BE2C (cell line): ENCODE measurements around the gene RGMA.

Experiments
- DNase-seq: peaks from one replicate; pipeline ENCODE4 v3.0.0-alpha.2; 2020
- H3K27me3 ChIP-seq: fragments of 250-450 bp; sonication (Bioruptor Pico); 2 replicates; pipeline ENCODE4 v1.5.1; 2020; ENCODE audit warnings: mild to moderate bottlenecking
- H3K36me3 ChIP-seq: fragments of 250-450 bp; sonication (Bioruptor Pico); 2 replicates; pipeline ENCODE4 v1.5.1; 2020; ENCODE audit warnings: mild to moderate bottlenecking
- H3K4me1 ChIP-seq: fragments of 250-450 bp; sonication (Bioruptor Pico); 2 replicates; pipeline ENCODE4 v1.5.1; 2020
- H3K4me3 ChIP-seq: 2 replicates; pipeline ENCODE4 v1.5.1; 2011; ENCODE audit warnings: low read depth, low read length
- H3K9me3 ChIP-seq: fragments of 250-450 bp; sonication (Bioruptor Pico); 2 replicates; pipeline ENCODE4 v1.5.1; 2020
- TF ChIP-seq, protein P1 (sequence below): IDR thresholded peaks from 2 replicates; pipeline ENCODE4 v1.5.1; 2012; ENCODE audit warnings: mild to moderate bottlenecking, low read depth, low read length

RGMA gene

DNA sequence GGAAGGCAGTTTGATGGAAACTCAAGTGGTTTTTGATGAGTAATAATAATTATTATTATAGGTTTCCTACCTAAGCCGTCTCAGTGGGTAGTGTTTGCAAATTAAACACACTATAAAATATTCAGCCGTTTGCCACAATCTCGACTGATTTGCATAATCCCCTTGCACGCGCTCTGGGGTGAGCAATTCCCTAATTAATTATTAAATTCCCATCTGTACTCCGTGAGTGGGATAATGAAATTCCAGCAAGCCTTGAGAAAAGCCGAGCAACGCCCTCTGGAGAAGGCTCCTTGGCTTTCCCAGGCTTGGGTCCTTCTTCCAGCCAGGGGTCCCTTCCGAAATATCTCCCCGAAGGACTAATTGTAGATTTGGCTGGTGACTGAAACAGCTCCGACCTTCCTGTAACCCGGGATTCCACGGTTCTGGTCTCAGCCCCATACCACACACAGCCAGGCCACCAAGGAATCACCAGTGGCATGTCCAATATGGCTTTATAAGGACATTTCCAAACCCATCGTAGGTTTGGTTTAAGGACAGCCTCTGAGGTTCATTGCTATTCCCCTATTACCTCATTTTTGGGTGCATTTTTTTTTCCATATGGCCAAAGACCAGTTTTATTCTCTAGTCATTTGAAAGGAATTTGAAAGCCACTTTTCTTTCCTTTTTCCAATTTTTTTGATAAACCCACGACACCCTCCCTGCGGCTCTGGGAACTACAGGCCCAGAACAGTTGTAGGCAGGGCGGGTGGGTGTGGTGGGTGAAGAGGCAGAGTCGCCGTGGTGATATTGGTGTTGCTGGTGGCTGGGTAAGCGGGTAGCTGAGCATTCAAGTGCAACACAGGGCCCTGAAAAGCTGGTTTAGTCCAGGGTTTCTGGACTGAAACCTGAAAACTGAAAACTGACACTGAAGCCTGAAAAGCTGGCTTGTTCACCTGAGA is 33.2 kb upstream of the RGMA start:
- DNase-seq: no peak
- Histone ChIP-seq H3K9me3 (no peaks in the 10 kb centered on the region), H3K27me3 (no peaks in the 10 kb centered on the region), H3K4me3 (no peak overlapping the region), H3K36me3 (no peaks in the 10 kb centered on the region), H3K4me1 (no peaks in the 10 kb centered on the region; the same call in 1 of the 2 replicates)
- TF ChIP-seq, protein P1, sequence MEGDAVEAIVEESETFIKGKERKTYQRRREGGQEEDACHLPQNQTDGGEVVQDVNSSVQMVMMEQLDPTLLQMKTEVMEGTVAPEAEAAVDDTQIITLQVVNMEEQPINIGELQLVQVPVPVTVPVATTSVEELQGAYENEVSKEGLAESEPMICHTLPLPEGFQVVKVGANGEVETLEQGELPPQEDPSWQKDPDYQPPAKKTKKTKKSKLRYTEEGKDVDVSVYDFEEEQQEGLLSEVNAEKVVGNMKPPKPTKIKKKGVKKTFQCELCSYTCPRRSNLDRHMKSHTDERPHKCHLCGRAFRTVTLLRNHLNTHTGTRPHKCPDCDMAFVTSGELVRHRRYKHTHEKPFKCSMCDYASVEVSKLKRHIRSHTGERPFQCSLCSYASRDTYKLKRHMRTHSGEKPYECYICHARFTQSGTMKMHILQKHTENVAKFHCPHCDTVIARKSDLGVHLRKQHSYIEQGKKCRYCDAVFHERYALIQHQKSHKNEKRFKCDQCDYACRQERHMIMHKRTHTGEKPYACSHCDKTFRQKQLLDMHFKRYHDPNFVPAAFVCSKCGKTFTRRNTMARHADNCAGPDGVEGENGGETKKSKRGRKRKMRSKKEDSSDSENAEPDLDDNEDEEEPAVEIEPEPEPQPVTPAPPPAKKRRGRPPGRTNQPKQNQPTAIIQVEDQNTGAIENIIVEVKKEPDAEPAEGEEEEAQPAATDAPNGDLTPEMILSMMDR: no peak

DNA sequence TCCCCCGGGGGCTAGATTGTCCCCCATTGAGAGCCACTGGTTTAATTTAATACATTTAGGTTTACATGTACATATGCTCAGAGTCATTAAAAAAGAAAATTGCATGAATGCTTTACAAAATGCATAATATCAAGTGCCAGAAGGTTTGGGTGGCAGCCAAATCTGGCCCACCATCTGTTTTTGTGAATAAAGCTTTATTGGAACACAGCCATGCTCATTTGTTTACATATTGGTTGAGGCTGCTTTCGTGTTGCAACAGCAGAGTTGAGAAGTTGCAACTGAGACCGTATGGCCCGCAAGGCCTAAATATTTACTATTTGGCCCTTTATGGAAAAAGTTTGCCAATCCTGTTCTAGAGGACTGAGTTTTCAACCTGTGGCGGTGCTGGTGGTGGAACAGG is 32.1 kb upstream of the RGMA start:
- Histone ChIP-seq H3K4me3 (no peak overlapping the region), H3K36me3 (no peaks in the 10 kb centered on the region), H3K4me1 (no peaks in the 10 kb centered on the region; the same call in 1 of the 2 replicates), H3K27me3 (no peaks in the 10 kb centered on the region), H3K9me3 (no peaks in the 10 kb centered on the region; the same call in 1 of the 2 replicates)
- TF ChIP-seq, protein P1: no peak
- DNase-seq: no peak

DNA sequence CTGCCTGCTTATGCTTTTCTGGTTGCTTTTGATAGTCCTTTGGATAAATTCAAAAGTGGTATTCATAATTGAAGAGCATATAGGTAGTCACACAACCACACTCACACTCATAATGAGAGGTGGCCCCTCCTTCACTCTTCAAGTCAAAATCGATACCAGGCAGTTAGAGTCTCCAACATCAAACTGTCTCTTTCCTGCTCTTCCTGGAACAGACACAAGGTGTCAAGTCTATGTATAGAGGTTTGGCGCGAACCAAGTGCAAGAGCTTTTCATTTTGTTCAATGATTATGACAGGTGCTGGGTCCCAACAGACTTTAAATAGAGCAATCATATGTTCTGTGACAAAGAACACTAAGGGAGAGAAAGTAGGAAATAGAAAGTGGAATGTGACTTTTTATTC is 29.9 kb upstream of the RGMA start:
- no peak for DNase-seq

DNA sequence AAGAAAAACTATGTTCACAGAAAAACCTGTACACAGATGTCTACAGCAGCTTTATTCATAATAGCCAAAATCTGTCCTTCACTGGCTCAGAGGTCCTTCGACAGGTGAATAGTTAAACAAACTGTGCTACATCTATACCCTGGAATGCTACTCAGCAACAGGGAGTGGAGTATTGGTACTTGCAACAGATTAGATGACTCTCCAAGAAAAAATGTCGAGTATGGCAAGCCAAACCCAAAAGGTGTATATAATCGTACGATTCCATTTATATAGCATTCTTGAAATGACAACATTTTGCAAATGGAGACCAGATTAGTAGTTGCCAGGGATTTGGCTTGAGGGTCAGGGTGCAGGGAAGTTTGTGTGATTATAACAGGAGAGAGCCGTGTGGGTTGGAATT is 22.4 kb upstream of the RGMA start:
- TF ChIP-seq, protein P1: no peak
- no peak for DNase-seq
- no peaks in the 10 kb centered on the region for H3K27me3 ChIP-seq
- H3K4me3 ChIP-seq: no peak overlapping the region
- H3K4me1 ChIP-seq: no peaks in the 10 kb centered on the region
- H3K9me3 ChIP-seq: no peaks in the 10 kb centered on the region; the same call in 1 of the 2 replicates
- H3K36me3 ChIP-seq: no peaks in the 10 kb centered on the region

More for the DNA sequence above, 29.9 kb upstream of the RGMA start:
- TF ChIP-seq, protein P1: no peak
- no peaks in the 10 kb centered on the region; the same call in 1 of the 2 replicates for H3K4me1 ChIP-seq
- H3K36me3 ChIP-seq: no peaks in the 10 kb centered on the region
- H3K4me3 ChIP-seq: no peak overlapping the region
- no peaks in the 10 kb centered on the region; the same call in 1 of the 2 replicates for H3K9me3 ChIP-seq
- no peaks in the 10 kb centered on the region for H3K27me3 ChIP-seq

DNA sequence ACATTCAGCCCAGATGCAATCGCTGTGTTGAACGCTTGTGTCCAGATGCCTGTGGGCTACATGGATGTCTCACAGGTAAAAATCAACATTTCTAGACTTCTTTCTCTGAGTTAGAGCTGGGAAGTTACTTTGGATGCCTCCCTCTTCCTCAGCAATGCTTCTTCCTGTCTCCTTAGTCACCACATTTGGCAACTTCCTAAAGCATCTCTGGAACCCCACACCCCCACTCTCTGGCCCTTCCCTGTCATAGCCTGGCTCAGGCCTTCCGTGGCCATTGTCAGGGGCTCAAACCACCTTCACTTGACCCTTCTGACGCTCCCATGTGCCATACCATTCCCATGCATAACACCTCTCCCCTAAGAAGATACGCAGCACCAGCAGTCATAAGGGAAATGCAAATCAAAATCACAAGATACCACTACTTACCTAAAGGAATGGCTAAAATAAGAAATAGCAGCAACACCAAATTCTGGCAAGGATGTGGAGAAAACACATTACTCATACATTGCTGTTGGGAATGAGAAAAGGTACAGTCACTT is 21.6 kb upstream of the RGMA start:
- Histone ChIP-seq H3K36me3 (no peaks in the 10 kb centered on the region), H3K27me3 (no peaks in the 10 kb centered on the region), H3K4me3 (no peak overlapping the region), H3K4me1 (no peaks in the 10 kb centered on the region), H3K9me3 (no peaks in the 10 kb centered on the region)
- DNase-seq: no peak
- TF ChIP-seq, protein P1: no peak
